Measurements from ENCODE around the gene FRRS1L.
"Not testable (repeated sequence)": the region's sequence is repeated elsewhere in the genome, so short reads cannot be mapped to it uniquely, and the experiment has no call there.

FRRS1L gene

GRCh38 chr9:109149722-109150121, 17.3 kb downstream of the FRRS1L start:
- no peaks in the 10 kb centered on the region for H3K9me3 ChIP-seq (replicated peaks; ENCODE audit: low read length)
- peaks cover 20% of the 10 kb centered on the region for H3K27me3 ChIP-seq (ENCODE audit: control insufficient read depth, insufficient read depth, low read length)
- H3K4me1 ChIP-seq (ENCODE audit: control insufficient read depth, insufficient read depth, low read length): no peaks in the 10 kb centered on the region
- no peak overlapping the region for H3K4me2 ChIP-seq (ENCODE audit: low read length)
- H3K36me3 ChIP-seq (ENCODE audit: insufficient read depth, low read length): no peaks in the 10 kb centered on the region
- H3K9ac ChIP-seq (ENCODE audit: low read depth, low read length): no peak overlapping the region
- no peak overlapping the region for H3K4me3 ChIP-seq (ENCODE audit: low read length)

DNA sequence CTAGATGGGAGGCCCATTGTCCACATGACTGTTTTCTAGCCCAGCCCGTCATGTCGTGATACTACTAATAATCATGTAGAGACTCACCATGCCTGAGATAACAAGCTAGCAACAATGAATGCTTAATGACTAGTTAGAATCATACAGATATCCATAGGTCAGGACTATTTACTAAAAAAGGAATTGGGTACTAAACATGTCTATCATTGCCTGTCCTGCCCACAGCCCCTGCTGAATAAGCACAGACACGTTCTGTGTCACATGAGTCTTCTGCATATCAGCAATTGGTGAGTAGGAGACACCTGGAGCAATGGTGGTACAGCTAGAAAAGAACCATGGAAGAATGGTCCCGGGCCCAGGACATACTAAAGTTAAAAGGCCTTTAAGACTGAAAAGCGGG, 18.0 kb downstream of the FRRS1L start:
- no peaks in the 10 kb centered on the region for H3K9me3 ChIP-seq (replicated peaks; ENCODE audit: low read length)
- no peak overlapping the region for H3K9ac ChIP-seq (ENCODE audit: low read depth, low read length)
- H3K27me3 ChIP-seq (ENCODE audit: control insufficient read depth, insufficient read depth, low read length): peaks cover 18% of the 10 kb centered on the region
- H3K4me1 ChIP-seq (ENCODE audit: control insufficient read depth, insufficient read depth, low read length): no peaks in the 10 kb centered on the region
- H3K36me3 ChIP-seq (ENCODE audit: insufficient read depth, low read length): no peaks in the 10 kb centered on the region
- no peak overlapping the region for H3K4me3 ChIP-seq (ENCODE audit: low read length)
- no peak overlapping the region for H3K4me2 ChIP-seq (ENCODE audit: low read length)

DNA sequence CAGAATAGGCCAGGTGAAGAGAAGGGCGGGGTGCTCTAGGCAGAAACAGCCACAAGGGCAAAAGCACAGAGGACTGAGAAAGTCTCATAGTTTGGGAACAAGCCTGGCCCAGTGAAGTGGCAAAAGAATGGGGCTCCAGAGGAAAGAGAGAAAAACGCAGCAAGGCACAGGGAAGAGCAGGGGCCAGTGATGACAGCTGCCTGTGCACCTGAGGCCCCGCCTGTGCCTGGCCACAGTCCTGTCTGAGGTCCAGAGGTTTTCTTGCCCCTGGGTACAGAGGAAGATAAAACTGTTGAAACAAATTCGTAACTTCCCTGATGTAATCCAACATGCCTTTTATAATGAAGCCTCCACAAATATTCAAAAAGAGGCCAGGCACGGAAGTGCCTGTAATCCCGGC, 22.0 kb downstream of the FRRS1L start:
- no peak overlapping the region for H3K9ac ChIP-seq (ENCODE audit: low read depth, low read length)

DNA sequence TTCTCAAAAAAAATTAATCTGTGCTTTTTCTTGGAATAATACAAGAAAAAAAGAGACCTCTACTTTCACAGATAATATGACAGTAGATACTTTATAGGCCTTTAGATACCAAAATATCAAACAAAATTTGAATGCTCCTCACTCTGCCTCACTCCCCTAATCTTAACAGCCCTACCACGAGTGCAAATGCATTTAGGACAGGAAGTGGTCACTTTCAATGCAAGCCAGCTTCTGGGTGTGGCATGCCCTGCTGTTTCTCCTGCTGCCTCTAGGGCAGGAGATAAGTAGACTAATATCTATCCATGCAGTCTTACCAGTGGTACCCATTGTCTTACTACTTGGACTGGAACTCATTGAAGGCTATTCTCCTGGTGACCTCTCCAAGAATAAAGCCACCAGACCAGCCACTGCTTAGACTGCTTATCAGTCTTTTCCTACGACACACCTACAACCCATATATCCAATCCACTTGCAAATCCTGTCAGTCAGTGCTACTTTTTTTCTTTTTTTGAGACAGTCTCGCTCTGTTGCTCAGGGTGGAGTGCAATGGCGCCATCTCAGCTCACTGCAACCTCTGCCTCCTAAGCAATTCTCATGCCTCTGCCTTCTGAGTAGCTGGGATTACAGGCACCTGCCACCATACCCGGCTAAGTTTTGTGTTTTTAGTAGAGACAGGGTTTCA, 23.0 kb downstream of the FRRS1L start:
- Histone ChIP-seq H3K36me3 (ENCODE audit: insufficient read depth, low read length) (no peaks in the 10 kb centered on the region), H3K4me3 (ENCODE audit: low read length) (no peak overlapping the region), H3K9ac (ENCODE audit: low read depth, low read length) (no peak overlapping the region), H3K9me3 (replicated peaks; ENCODE audit: low read length) (no peaks in the 10 kb centered on the region), H3K27me3 (ENCODE audit: control insufficient read depth, insufficient read depth, low read length) (peaks cover 18% of the 10 kb centered on the region), H3K4me2 (ENCODE audit: low read length) (no peak overlapping the region), H3K4me1 (ENCODE audit: control insufficient read depth, insufficient read depth, low read length) (no peaks in the 10 kb centered on the region)

More for the DNA sequence above, 22.0 kb downstream of the FRRS1L start:
- Histone ChIP-seq H3K9me3 (replicated peaks; ENCODE audit: low read length) (no peaks in the 10 kb centered on the region), H3K4me3 (ENCODE audit: low read length) (no peak overlapping the region), H3K4me2 (ENCODE audit: low read length) (no peak overlapping the region), H3K4me1 (ENCODE audit: control insufficient read depth, insufficient read depth, low read length) (no peaks in the 10 kb centered on the region), H3K36me3 (ENCODE audit: insufficient read depth, low read length) (no peaks in the 10 kb centered on the region), H3K27me3 (ENCODE audit: control insufficient read depth, insufficient read depth, low read length) (peaks cover 18% of the 10 kb centered on the region)

DNA sequence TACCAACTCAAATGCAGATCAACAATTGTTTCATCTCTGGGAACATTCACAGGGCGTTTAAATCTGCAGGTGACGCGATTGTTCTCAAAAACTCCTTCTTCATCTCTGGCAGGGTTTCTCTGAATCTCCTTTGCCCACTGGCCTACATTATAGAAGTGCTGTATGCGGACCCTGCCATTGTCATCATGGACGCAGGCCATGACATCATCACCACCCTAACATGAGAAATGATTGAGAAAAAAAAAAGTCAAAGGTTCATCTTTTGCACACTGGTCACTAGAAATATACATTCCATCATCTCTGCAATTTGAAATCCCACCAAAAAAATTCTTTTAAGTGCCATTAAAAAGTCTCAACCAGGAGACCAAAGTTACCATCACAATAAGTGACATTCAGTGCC, 25.7 kb downstream of the FRRS1L start:
- no peak overlapping the region for H3K9ac ChIP-seq (ENCODE audit: low read depth, low read length)
- no peaks in the 10 kb centered on the region for H3K9me3 ChIP-seq (replicated peaks; ENCODE audit: low read length)
- no peaks in the 10 kb centered on the region for H3K36me3 ChIP-seq (ENCODE audit: insufficient read depth, low read length)
- H3K4me3 ChIP-seq (ENCODE audit: low read length): no peak overlapping the region
- H3K4me2 ChIP-seq (ENCODE audit: low read length): no peak overlapping the region
- H3K4me1 ChIP-seq (ENCODE audit: control insufficient read depth, insufficient read depth, low read length): no peaks in the 10 kb centered on the region
- H3K27me3 ChIP-seq (ENCODE audit: control insufficient read depth, insufficient read depth, low read length): peaks cover under 1% of the 10 kb centered on the region

- H3K9ac ChIP-seq (ENCODE audit: low read depth, low read length): no peak overlapping the region
Measured at GRCh38 chr9:109139851-109140250, 27.2 kb downstream of the FRRS1L start.

DNA sequence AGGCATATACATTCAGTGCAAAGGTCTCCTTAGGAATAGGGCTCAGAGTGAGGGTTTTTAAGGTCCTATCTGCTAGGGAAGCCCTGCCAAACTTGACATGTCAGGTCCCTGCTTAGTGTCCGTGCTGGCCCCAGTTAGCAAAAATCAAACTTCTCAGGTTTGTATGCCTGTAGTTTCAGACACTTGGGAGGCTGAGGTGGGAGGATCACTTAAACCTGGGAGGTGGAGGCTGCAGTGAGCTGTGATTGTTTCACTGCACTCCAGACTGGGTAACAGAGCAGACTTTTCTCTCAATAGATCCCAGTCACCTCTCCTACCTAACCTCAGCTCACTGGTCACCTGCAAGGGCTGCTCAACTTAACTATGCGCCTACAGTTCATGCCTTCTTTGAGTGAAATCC, 28.6 kb downstream of the FRRS1L start:
- Histone ChIP-seq H3K9me3 (replicated peaks; ENCODE audit: low read length) (no peaks in the 10 kb centered on the region), H3K4me3 (ENCODE audit: low read length) (no peak overlapping the region), H3K9ac (ENCODE audit: low read depth, low read length) (no peak overlapping the region), H3K4me1 (ENCODE audit: control insufficient read depth, insufficient read depth, low read length) (no peaks in the 10 kb centered on the region), H3K36me3 (ENCODE audit: insufficient read depth, low read length) (no peaks in the 10 kb centered on the region), H3K4me2 (ENCODE audit: low read length) (no peak overlapping the region), H3K27me3 (ENCODE audit: control insufficient read depth, insufficient read depth, low read length) (no peaks in the 10 kb centered on the region)

More at GRCh38 chr9:109139851-109140250, 27.2 kb downstream of the FRRS1L start:
- H3K4me1 ChIP-seq (ENCODE audit: control insufficient read depth, insufficient read depth, low read length): no peaks in the 10 kb centered on the region
- no peak overlapping the region for H3K4me3 ChIP-seq (ENCODE audit: low read length)
- no peaks in the 10 kb centered on the region for H3K36me3 ChIP-seq (ENCODE audit: insufficient read depth, low read length)
- no peaks in the 10 kb centered on the region for H3K9me3 ChIP-seq (replicated peaks; ENCODE audit: low read length)
- H3K27me3 ChIP-seq (ENCODE audit: control insufficient read depth, insufficient read depth, low read length): no peaks in the 10 kb centered on the region
- H3K4me2 ChIP-seq (ENCODE audit: low read length): no peak overlapping the region

DNA sequence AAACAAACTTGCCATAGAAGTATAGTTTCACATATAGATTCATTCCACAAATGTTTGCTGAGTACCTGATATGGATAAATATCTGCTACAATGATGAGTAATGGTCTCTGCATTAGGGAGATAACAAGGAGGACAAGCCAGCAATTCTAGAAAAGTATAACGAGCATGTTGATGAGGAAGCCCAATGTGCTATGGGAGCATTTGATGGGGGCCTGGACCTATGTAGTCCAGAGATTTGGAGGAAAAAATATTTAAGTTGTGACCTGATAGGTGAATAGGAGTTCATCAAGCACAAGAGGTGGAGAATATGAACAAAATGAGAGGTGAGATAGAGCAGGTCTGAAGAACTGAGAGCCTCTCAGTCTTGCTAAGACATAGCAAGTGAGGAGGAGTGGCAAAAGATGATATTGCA, 32.9 kb downstream of the FRRS1L start:
- Histone ChIP-seq H3K36me3 (ENCODE audit: insufficient read depth, low read length) (no peaks in the 10 kb centered on the region), H3K4me3 (ENCODE audit: low read length) (no peak overlapping the region), H3K9ac (ENCODE audit: low read depth, low read length) (no peak overlapping the region)

DNA sequence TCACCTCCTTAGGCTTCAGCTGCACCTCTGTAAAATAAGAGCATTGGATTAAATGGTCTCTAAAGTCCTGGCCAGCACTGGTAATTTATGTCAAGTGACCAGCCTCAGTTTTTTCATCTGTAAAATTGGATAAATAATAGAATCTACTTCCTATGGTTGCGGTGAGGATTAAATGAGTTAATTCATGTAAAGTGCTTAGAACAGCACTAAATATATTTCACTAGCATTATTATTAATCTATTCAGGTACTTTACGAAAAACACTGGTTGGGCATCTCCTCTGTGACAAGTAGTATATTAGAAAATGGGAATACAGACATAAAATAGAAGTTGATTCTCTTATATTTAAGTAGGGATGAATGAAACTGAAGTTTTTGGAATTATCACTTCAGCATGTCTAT, 33.5 kb downstream of the FRRS1L start:
- no peaks in the 10 kb centered on the region for H3K9me3 ChIP-seq (replicated peaks; ENCODE audit: low read length)
- no peaks in the 10 kb centered on the region for H3K36me3 ChIP-seq (ENCODE audit: insufficient read depth, low read length)
- H3K27me3 ChIP-seq (ENCODE audit: control insufficient read depth, insufficient read depth, low read length): no peaks in the 10 kb centered on the region

More for the DNA sequence above, 32.9 kb downstream of the FRRS1L start:
- H3K4me1 ChIP-seq (ENCODE audit: control insufficient read depth, insufficient read depth, low read length): no peaks in the 10 kb centered on the region
- H3K4me2 ChIP-seq (ENCODE audit: low read length): no peak overlapping the region
- no peaks in the 10 kb centered on the region for H3K9me3 ChIP-seq (replicated peaks; ENCODE audit: low read length)
- H3K27me3 ChIP-seq (ENCODE audit: control insufficient read depth, insufficient read depth, low read length): no peaks in the 10 kb centered on the region

GRCh38 chr9:109132567-109133021, 34.5 kb downstream of the FRRS1L start:
- Histone ChIP-seq H3K36me3 (ENCODE audit: insufficient read depth, low read length) (no peaks in the 10 kb centered on the region), H3K4me1 (ENCODE audit: control insufficient read depth, insufficient read depth, low read length) (no peaks in the 10 kb centered on the region), H3K27me3 (ENCODE audit: control insufficient read depth, insufficient read depth, low read length) (no peaks in the 10 kb centered on the region), H3K9ac (ENCODE audit: low read depth, low read length) (no peak overlapping the region), H3K9me3 (replicated peaks; ENCODE audit: low read length) (no peaks in the 10 kb centered on the region), H3K4me2 (ENCODE audit: low read length) (no peak overlapping the region), H3K4me3 (ENCODE audit: low read length) (no peak overlapping the region)

More for the DNA sequence above, 33.5 kb downstream of the FRRS1L start:
- no peak overlapping the region for H3K4me2 ChIP-seq (ENCODE audit: low read length)
- H3K9ac ChIP-seq (ENCODE audit: low read depth, low read length): no peak overlapping the region
- H3K4me1 ChIP-seq (ENCODE audit: control insufficient read depth, insufficient read depth, low read length): no peaks in the 10 kb centered on the region
- H3K4me3 ChIP-seq (ENCODE audit: low read length): no peak overlapping the region

DNA sequence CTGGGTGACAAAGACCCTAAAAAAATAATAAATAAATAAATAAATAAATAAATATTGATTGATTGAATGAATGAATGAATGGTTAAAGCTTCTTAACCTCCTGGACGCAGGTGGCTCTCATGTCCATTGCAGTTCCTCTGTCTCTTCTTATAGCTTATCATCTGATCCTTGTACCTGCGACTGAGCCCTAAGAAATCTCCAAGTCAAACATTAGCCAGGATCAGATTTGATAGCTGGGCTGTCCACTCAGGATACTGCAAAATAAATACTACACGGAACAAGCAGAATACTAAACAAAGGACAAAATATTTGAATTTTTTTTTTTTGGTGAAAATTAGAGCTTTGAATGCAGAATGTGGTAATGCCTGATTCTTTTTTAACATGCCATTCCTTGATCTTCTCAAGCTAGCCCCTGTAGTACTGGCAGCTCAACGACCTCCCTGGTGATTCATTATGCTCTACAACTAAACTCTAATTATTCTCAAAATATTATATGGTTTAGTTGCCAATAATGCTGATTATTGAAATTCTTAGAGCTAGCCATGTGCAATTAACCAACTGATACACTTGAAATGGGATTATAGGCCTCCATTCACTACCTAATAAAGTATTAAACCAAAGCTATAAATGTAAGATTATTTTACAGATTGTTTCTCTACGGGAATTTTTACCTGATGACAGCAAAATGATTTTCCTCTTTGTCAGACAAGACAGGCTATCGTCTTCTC, 37.4 kb downstream of the FRRS1L start:
- Histone ChIP-seq H3K4me2 (ENCODE audit: low read length) (no peak overlapping the region), H3K9ac (ENCODE audit: low read depth, low read length) (no peak overlapping the region), H3K9me3 (replicated peaks; ENCODE audit: low read length) (no peaks in the 10 kb centered on the region), H3K27me3 (ENCODE audit: control insufficient read depth, insufficient read depth, low read length) (no peaks in the 10 kb centered on the region), H3K36me3 (ENCODE audit: insufficient read depth, low read length) (no peaks in the 10 kb centered on the region), H3K4me3 (ENCODE audit: low read length) (no peak overlapping the region), H3K4me1 (ENCODE audit: control insufficient read depth, insufficient read depth, low read length) (no peaks in the 10 kb centered on the region)

- H3K9me3 ChIP-seq (replicated peaks; ENCODE audit: low read length); H3K4me3 ChIP-seq (ENCODE audit: low read length); H3K4me2 ChIP-seq (ENCODE audit: low read length); H3K36me3 ChIP-seq (ENCODE audit: insufficient read depth, low read length); H3K4me1 ChIP-seq (ENCODE audit: control insufficient read depth, insufficient read depth, low read length); H3K27me3 ChIP-seq (ENCODE audit: control insufficient read depth, insufficient read depth, low read length); H3K9ac ChIP-seq (ENCODE audit: low read depth, low read length): not testable (repeated sequence)
Measured at GRCh38 chr9:109126671-109127070, 40.4 kb downstream of the FRRS1L start.

Measured in skeletal muscle satellite cell (primary cell).